SK-N-SH (cell line): ENCODE measurements around the gene VCAN.

ENCODE experiments used
- CTCF ChIP-seq: fragments of 200-600 bp; sonication (generic); IDR thresholded peaks from 2 replicates; pipeline ENCODE4 v1.6.1; 2017; ENCODE audit warnings: antibody characterized with exemption, mild to moderate bottlenecking, moderate library complexity
- EP300 ChIP-seq, 2 experiments: IDR thresholded peaks; 2 replicates each; pipeline versions ENCODE4 v1.4.0 to v1.6.1; 2012; ENCODE audit warnings: borderline replicate concordance in 1 of 2, low read depth in 1 of 2, low read length in 1 of 2
- FOXJ3 ChIP-seq: sonication (generic); formaldehyde crosslinking; IDR thresholded peaks from 2 replicates; pipeline ENCODE4 v1.5.1; 2020; ENCODE audit warnings: mild to moderate bottlenecking, missing genetic modification reagents
- JUND ChIP-seq: IDR thresholded peaks from 2 replicates; pipeline ENCODE4 v1.4.0; 2012
- MAX ChIP-seq: IDR thresholded peaks from 2 replicates; pipeline ENCODE4 v1.4.0; 2012; ENCODE audit warnings: low read depth
- POLR2AphosphoS5 ChIP-seq: IDR thresholded peaks from 2 replicates; pipeline ENCODE4 v1.6.1; 2012; ENCODE audit warnings: low read depth, low read length
- REST ChIP-seq: IDR thresholded peaks from 2 replicates; pipeline ENCODE4 v1.6.1; 2012; ENCODE audit warnings: mild to moderate bottlenecking, low read depth, low read length, moderate library complexity
- RFX5 ChIP-seq: IDR thresholded peaks from 2 replicates; pipeline ENCODE4 v1.6.1; 2012; ENCODE audit warnings: mild to moderate bottlenecking, improper control_type of control experiment, low read length
- RXRA ChIP-seq: IDR thresholded peaks from 2 replicates; pipeline ENCODE4 v1.4.0; 2012; ENCODE audit warnings: low read depth, mild to moderate bottlenecking, borderline replicate concordance
- YY1 ChIP-seq: IDR thresholded peaks from 2 replicates; pipeline ENCODE4 v1.4.0; 2012; ENCODE audit warnings: low read depth, mild to moderate bottlenecking
- ZBTB33 ChIP-seq: IDR thresholded peaks from 2 replicates; pipeline ENCODE4 v1.4.0; 2012; ENCODE audit warnings: low read depth, borderline replicate concordance

- TF ChIP-seq REST (no peak), CTCF (no peak), MAX (no peak), RFX5 (no peak), JUND (no peak), POLR2AphosphoS5 (no peak), ZBTB33 (no peak), FOXJ3 (CRISPR knock-in tag) (no peak), YY1 (no peak), RXRA (no peak), EP300 (IDR thresholded peaks at IDR 0.05; ENCODE audit: borderline replicate concordance in 1 of 2, low read depth in 1 of 2, low read length in 1 of 2) (no peak)
These were observed 23.1 kb downstream of the VCAN start for GRCh38 chr5:83494666-83495065.
